ENCODE measurements around the gene UBE2L5.

UBE2L5 gene

GRCh38 chr13:30415430-30416030 lies 6.8 kb upstream of the UBE2L5 start:
- H3K4me3 ChIP-seq (ENCODE audit: low read depth, low read length) = no peak overlapping the region
- TF ChIP-seq, protein P1, sequence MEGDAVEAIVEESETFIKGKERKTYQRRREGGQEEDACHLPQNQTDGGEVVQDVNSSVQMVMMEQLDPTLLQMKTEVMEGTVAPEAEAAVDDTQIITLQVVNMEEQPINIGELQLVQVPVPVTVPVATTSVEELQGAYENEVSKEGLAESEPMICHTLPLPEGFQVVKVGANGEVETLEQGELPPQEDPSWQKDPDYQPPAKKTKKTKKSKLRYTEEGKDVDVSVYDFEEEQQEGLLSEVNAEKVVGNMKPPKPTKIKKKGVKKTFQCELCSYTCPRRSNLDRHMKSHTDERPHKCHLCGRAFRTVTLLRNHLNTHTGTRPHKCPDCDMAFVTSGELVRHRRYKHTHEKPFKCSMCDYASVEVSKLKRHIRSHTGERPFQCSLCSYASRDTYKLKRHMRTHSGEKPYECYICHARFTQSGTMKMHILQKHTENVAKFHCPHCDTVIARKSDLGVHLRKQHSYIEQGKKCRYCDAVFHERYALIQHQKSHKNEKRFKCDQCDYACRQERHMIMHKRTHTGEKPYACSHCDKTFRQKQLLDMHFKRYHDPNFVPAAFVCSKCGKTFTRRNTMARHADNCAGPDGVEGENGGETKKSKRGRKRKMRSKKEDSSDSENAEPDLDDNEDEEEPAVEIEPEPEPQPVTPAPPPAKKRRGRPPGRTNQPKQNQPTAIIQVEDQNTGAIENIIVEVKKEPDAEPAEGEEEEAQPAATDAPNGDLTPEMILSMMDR (IDR thresholded peaks at IDR 0.05; ENCODE audit: low read depth, low read length) = no peak
- DNase-seq = no peak
- H3K9me3 ChIP-seq (ENCODE audit: severe bottlenecking) = no peaks in the 10 kb centered on the region
- H3K27me3 ChIP-seq (ENCODE audit: insufficient read depth, low read depth, severe bottlenecking) = no peaks in the 10 kb centered on the region
- H3K27ac ChIP-seq = no peak overlapping the region
- no peaks in the 10 kb centered on the region for H3K36me3 ChIP-seq

DNA sequence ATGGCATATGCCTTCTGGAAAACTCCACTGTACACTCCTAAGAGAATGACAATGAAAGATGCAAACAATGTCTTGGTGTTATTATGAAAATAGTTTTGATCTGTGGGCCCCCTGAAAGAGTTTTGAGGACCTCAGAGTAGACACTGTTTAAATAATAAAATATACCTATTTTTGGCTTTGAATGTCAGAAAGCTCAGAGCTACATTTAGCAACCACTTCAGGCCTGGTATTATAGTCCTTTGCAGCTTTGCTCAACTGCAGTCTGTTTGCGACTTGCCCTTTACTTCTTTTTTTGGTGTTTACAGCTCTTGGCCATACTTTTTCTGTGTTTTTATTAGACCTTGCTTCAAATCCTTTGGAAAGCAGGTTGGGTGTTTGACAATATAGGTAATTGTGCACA lies 5.8 kb upstream of the UBE2L5 start:
- Histone ChIP-seq H3K4me3 (ENCODE audit: low read depth, low read length) (no peak overlapping the region), H3K27me3 (ENCODE audit: insufficient read depth, low read depth, severe bottlenecking) (no peaks in the 10 kb centered on the region), H3K27ac (no peak overlapping the region), H3K36me3 (no peaks in the 10 kb centered on the region), H3K9me3 (ENCODE audit: severe bottlenecking) (no peaks in the 10 kb centered on the region)
- TF ChIP-seq, protein P1 (IDR thresholded peaks at IDR 0.05; ENCODE audit: low read depth, low read length) = no peak
- no peak for DNase-seq

DNA sequence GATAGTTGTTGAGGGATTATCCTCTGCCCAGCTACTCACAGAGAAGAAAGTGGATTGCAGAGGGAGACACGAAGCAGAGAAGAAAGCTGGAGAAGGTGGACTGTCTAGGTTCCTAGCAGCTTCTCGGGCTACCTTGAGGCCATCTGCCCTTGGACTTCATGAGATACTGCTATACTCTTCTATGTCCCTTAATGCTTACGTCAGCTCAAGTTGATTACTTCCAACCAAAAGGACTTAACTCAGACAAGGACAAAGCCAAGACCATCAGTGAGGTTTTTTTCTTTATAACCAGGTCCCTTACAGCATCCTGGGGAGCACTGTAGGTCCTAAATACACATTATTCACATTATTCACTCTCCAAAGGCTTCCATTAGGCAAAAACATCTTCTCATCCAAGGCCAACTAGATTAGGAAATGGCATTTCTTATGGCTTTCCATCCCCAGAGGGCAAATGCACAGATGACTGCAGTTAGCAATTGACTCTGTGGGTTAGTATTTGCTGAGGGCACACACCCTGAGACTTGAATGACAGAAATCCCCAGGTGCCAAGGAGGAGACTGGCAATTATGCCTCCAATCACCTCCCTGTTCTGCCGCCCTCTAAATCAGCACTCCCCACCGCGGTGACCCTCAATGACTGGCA lies 4.1 kb upstream of the UBE2L5 start:
- no peak for DNase-seq
- Histone ChIP-seq H3K9me3 (ENCODE audit: severe bottlenecking) (no peaks in the 10 kb centered on the region), H3K36me3 (no peaks in the 10 kb centered on the region), H3K27me3 (ENCODE audit: insufficient read depth, low read depth, severe bottlenecking) (no peaks in the 10 kb centered on the region), H3K4me3 (ENCODE audit: low read depth, low read length) (no peak overlapping the region), H3K27ac (no peak overlapping the region)
- TF ChIP-seq, protein P1 (IDR thresholded peaks at IDR 0.05; ENCODE audit: low read depth, low read length) = no peak

DNA sequence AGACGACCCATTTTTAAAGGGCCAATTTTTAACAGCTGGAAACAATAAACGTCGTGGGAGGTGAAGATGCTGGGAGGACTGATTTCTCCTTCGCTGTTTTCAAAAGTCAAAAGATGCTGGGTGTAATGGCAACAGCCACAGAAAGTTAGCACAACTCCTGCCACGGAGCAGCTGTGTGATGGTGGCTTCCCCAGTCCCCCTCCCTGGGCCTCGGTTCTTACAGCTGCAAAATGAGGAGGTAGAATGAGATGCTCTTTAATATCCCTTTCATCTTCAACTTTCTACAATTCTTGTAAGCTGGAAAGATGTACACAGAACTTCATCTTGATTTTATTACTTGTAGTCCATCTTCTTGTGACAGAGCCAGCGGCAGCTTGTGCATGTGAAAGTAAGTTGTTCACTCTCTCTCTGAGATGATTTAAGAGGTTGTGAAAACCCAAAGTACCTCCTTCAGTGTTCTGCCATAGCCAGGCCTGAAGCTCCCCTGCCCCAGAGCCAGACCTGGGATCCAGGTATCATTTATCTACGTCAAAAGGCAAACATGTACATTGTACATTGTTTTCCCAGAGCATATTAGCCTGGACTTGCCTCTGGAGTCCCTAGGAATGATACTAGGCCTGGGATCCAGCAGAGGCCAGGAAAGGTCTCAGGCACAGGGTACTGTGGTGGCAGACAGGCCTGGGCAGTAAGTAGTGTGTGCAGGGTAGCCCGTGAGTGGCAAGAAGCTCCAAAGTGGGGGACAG lies 3.4 kb upstream of the UBE2L5 start:
- no peak overlapping the region for H3K27ac ChIP-seq
- H3K36me3 ChIP-seq = no peaks in the 10 kb centered on the region
- TF ChIP-seq, protein P1 (IDR thresholded peaks at IDR 0.05; ENCODE audit: low read depth, low read length) = no peak

DNA sequence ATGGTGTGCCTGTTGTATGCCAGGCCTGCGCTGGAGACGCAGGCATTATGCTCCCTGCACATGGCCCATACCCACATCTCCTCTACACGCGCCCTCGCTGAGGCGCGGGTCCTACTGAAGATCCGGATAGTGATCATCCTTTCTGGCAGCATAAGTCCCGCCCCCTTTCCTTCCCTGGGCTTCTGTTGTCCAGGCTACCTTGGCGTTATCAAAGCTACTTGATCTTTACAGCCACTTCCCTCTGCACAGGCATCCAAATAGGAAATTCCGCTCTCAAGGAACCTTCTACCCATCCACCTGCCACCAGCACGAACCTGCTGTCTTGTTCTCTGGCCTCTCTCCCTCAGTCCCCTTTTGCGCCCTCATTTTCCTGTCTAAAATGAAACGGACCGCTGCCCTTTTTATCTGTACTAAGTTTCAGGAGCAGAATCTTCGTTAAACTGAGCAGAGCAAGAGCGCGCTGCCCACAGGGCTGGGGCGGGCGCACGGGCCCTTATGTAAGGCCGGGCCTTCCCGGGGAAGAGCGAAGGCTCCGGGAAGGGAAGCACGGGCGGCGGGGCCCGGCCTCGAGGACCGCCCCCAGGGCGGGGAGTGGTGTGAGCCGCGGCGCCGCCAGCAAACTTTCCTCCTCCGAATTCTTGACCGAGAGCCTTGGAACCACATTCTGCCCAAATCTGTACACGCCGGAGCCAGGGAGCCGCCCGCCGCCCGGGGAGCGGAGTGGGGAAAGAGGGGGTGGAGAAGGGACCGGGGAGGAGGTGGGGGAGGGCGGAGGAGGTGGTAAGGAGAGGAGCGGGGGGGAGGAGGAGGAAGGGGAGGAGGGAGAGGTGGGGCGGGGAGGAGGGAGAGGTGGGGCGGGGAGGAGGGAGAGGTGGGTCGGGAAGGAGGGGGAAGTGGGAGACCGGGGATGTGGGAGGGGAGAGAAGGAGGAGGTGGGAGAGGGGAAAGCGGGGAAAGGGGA lies 920 bp upstream of the UBE2L5 start:
- H3K4me3 ChIP-seq (ENCODE audit: low read depth, low read length) = no peak overlapping the region
- H3K27me3 ChIP-seq (ENCODE audit: insufficient read depth, low read depth, severe bottlenecking) = no peaks in the 10 kb centered on the region
- H3K36me3 ChIP-seq = no peaks in the 10 kb centered on the region
- H3K27ac ChIP-seq = no peak overlapping the region
- TF ChIP-seq, protein P1 (IDR thresholded peaks at IDR 0.05; ENCODE audit: low read depth, low read length) = no peak
- H3K9me3 ChIP-seq (ENCODE audit: severe bottlenecking) = no peaks in the 10 kb centered on the region
- DNase-seq = no peak

More for the DNA sequence above, 3.4 kb upstream of the UBE2L5 start:
- DNase-seq = no peak
- Histone ChIP-seq H3K27me3 (ENCODE audit: insufficient read depth, low read depth, severe bottlenecking) (no peaks in the 10 kb centered on the region), H3K4me3 (ENCODE audit: low read depth, low read length) (no peak overlapping the region), H3K9me3 (ENCODE audit: severe bottlenecking) (no peaks in the 10 kb centered on the region)
